Lower leg skin (tissue), 4 donors: Measurements from ENCODE around the gene MIS18A. TPM values are rescaled to one million over a fixed set of nuclear protein-coding genes. Genes with fewer than 3 reads are reported as not detected.

Source experiments
- DNase-seq, 2 donors: peaks; one replicate each; pipeline ENCODE4 v3.0.0-alpha.2; 2019; ENCODE audit warnings: low spot score in 2 of 2
- H3K4me3 ChIP-seq: fragments of 200-600 bp; sonication (generic); 2 replicates; pipeline ENCODE4 v1.5.1; 2017; ENCODE audit warnings: mild to moderate bottlenecking, low read depth; ENCODE audit not compliant: poor library complexity, severe bottlenecking
- CTCF ChIP-seq, 3 donors: fragments of 450-650 bp; IDR thresholded peaks; one replicate each; pipeline ENCODE4 v1.5.1; 2016; ENCODE audit warnings: antibody characterized with exemption in 3 of 3, mild to moderate bottlenecking in 3 of 3, moderate library complexity in 2 of 3
- POLR2A ChIP-seq, 2 donors: fragments of 450-650 bp; IDR thresholded peaks; one replicate each; pipeline ENCODE4 v1.6.1; 2016 to 2017; ENCODE audit warnings: antibody characterized with exemption in 2 of 2, mild to moderate bottlenecking in 1 of 2, moderate library complexity in 1 of 2
- WGBS, 2 donors: methylation state at CpG; one replicate each; pipeline ENCODE4 v1.1.5; 2018; 5-methylcytosine and 5-hydroxymethylcytosine counted together
- intact Hi-C: fragments of 100-400 bp; cut with DNase I; formaldehyde crosslinking; loops from one replicate; pipeline ENCODE4 v1.15.0; 2023; ENCODE audit warnings: low total_unique reads
- total RNA-seq, 4 donors: library from RNA; depleted of rRNA; stranded (reverse); fragments of >200 nt; gene quantifications; one replicate each; pipeline ENCODE4 v1.1.0, GENCODE V29; 2016

The MIS18A gene
- total RNA-seq, 4 donors from 2014 or later = 2.2 to 7.7 (median 3.9) TPM

GRCh38 chr21:32233055-32233546, 45.7 kb downstream of the MIS18A start:
- intact Hi-C loops = no loop called here
- no peak for TF ChIP-seq POLR2A (IDR thresholded peaks at IDR 0.05)
- TF ChIP-seq CTCF (IDR thresholded peaks at IDR 0.05) = no peak
- WGBS, 2 donors = 77 to 78% methylated on average over 4 of the region's 4 CpGs
- no peak for DNase-seq
- no peak overlapping the region for H3K4me3 ChIP-seq

- DNase-seq = no peak
- intact Hi-C loops = no loop called here
- TF ChIP-seq CTCF (IDR thresholded peaks at IDR 0.05) = no peak
- no peak for TF ChIP-seq POLR2A (IDR thresholded peaks at IDR 0.05)
- no peak overlapping the region for H3K4me3 ChIP-seq
- 84 to 90% methylated on average over 1 of the region's 1 CpG for WGBS, 2 donors
Observed at GRCh38 chr21:32226444-32226843, 52.4 kb downstream of the MIS18A start.

Other genes with a start within 250 kb of the MIS18A start
- 1 to 10 TPM in 2 of 4 donors, under 1 TPM in 1, not detected in 1; 0.45 to 1.4 (median 1.3) TPM for gene MRAP, start 19.8 kb upstream of the MIS18A start, total RNA-seq
- 10 to 100 TPM; 23.3 to 37.4 (median 24.9) TPM for gene URB1, start 114.0 kb upstream of the MIS18A start, total RNA-seq
- gene EVA1C, start 133.7 kb upstream of the MIS18A start, total RNA-seq = 100 to 1,000 TPM in 1 of 4 donors, 10 to 100 TPM in 3; 57.4 to 108 (median 66.7) TPM